ENCODE measurements around the gene SUSD3.

SUSD3 gene

DNA sequence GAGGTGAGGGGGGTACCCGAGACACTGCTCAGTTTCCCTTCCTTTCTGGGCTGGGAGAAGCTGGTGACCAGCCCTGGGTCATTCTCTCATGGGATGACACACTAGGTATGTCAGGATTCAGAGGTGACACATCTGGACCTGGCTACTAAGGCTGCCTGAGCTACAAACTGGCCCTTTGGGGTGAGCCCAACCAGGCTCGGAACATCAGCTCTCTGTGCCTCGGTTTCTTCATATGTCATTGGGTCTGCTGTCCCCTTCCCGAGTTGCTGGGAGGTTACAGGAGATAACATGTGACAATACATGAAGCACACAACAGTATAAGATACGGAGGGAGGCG is 49.3 kb downstream of the SUSD3 start:
- no peak for DNase-seq (ENCODE audit: low read depth in 1 of 2, low spot score in 1 of 2)
- no peaks in the 10 kb centered on the region for H3K27me3 ChIP-seq (ENCODE audit: insufficient read depth, poor library complexity, severe bottlenecking)
- H3K27ac ChIP-seq (replicated peaks): no peak overlapping the region
- no peak overlapping the region for H3K4me3 ChIP-seq (replicated peaks; ENCODE audit: insufficient read depth, low read length)
- TF ChIP-seq, protein P1, sequence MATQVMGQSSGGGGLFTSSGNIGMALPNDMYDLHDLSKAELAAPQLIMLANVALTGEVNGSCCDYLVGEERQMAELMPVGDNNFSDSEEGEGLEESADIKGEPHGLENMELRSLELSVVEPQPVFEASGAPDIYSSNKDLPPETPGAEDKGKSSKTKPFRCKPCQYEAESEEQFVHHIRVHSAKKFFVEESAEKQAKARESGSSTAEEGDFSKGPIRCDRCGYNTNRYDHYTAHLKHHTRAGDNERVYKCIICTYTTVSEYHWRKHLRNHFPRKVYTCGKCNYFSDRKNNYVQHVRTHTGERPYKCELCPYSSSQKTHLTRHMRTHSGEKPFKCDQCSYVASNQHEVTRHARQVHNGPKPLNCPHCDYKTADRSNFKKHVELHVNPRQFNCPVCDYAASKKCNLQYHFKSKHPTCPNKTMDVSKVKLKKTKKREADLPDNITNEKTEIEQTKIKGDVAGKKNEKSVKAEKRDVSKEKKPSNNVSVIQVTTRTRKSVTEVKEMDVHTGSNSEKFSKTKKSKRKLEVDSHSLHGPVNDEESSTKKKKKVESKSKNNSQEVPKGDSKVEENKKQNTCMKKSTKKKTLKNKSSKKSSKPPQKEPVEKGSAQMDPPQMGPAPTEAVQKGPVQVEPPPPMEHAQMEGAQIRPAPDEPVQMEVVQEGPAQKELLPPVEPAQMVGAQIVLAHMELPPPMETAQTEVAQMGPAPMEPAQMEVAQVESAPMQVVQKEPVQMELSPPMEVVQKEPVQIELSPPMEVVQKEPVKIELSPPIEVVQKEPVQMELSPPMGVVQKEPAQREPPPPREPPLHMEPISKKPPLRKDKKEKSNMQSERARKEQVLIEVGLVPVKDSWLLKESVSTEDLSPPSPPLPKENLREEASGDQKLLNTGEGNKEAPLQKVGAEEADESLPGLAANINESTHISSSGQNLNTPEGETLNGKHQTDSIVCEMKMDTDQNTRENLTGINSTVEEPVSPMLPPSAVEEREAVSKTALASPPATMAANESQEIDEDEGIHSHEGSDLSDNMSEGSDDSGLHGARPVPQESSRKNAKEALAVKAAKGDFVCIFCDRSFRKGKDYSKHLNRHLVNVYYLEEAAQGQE (IDR thresholded peaks at IDR 0.05; ENCODE audit: insufficient replicate concordance, low read depth): no peak
- TF ChIP-seq SPI1 (IDR thresholded peaks at IDR 0.05; ENCODE audit: borderline replicate concordance, low read depth): no peak
- TF ChIP-seq, protein P2, sequence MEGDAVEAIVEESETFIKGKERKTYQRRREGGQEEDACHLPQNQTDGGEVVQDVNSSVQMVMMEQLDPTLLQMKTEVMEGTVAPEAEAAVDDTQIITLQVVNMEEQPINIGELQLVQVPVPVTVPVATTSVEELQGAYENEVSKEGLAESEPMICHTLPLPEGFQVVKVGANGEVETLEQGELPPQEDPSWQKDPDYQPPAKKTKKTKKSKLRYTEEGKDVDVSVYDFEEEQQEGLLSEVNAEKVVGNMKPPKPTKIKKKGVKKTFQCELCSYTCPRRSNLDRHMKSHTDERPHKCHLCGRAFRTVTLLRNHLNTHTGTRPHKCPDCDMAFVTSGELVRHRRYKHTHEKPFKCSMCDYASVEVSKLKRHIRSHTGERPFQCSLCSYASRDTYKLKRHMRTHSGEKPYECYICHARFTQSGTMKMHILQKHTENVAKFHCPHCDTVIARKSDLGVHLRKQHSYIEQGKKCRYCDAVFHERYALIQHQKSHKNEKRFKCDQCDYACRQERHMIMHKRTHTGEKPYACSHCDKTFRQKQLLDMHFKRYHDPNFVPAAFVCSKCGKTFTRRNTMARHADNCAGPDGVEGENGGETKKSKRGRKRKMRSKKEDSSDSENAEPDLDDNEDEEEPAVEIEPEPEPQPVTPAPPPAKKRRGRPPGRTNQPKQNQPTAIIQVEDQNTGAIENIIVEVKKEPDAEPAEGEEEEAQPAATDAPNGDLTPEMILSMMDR (IDR thresholded peaks at IDR 0.05; ENCODE audit: insufficient read depth, low read length): no peak
- TF ChIP-seq GABPA (IDR thresholded peaks at IDR 0.05; ENCODE audit: low read depth): no peak
- no peak for TF ChIP-seq POLR2AphosphoS5 (IDR thresholded peaks at IDR 0.05; ENCODE audit: low read depth)

DNA sequence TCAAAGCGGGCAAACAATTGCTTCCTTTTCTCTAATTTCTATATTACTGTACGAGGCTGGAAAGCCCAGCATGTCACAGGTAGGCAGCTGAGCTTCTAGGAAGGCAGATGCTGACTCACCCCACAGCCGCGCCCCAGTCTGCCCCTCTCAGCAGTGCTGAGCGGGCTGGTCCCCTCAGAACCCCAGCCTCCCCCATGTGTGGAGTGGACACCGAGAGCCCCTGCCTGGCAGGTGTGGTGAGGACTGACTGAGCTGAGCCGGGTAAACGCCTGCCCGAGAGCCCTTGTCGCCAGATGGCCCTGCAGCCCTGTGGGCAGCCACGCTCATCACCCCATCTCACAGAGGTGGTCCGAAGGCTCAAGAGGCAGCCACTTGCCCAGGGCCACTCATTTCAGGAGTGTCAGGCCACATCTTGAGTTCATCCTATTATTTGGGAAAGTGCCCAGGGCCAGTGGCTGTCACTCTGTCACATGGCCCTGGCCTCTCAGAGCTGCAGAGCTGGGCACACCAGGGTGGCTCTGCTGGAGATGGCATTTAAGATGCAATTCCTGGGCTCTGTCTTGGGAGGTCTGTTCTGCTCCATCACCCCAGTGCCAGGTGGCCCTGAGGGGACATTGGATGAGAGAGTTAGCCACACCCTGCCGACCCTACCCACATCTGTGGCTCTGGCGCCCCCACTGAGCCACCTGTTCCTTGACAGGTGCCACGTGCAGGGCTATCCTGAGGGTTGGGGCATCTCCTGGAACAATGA is 50.0 kb downstream of the SUSD3 start:
- H3K27ac ChIP-seq (replicated peaks): no peak overlapping the region
- no peak overlapping the region for H3K4me3 ChIP-seq (replicated peaks; ENCODE audit: insufficient read depth, low read length)
- DNase-seq (ENCODE audit: low read depth in 1 of 2, low spot score in 1 of 2): no peak
- no peaks in the 10 kb centered on the region for H3K27me3 ChIP-seq (ENCODE audit: insufficient read depth, poor library complexity, severe bottlenecking)
- TF ChIP-seq GABPA (IDR thresholded peaks at IDR 0.05; ENCODE audit: low read depth) (no peak), SPI1 (IDR thresholded peaks at IDR 0.05; ENCODE audit: borderline replicate concordance, low read depth) (no peak), POLR2AphosphoS5 (IDR thresholded peaks at IDR 0.05; ENCODE audit: low read depth) (no peak)
- TF ChIP-seq, protein P1 (IDR thresholded peaks at IDR 0.05; ENCODE audit: insufficient replicate concordance, low read depth): no peak
- TF ChIP-seq, protein P2 (IDR thresholded peaks at IDR 0.05; ENCODE audit: insufficient read depth, low read length): no peak

- TF ChIP-seq, protein P1 (IDR thresholded peaks at IDR 0.05; ENCODE audit: insufficient replicate concordance, low read depth): no peak
- no peak for TF ChIP-seq SPI1 (IDR thresholded peaks at IDR 0.05; ENCODE audit: borderline replicate concordance, low read depth)
- TF ChIP-seq, protein P2 (IDR thresholded peaks at IDR 0.05; ENCODE audit: insufficient read depth, low read length): no peak
- no peak for TF ChIP-seq GABPA (IDR thresholded peaks at IDR 0.05; ENCODE audit: low read depth)
- no peak for TF ChIP-seq POLR2AphosphoS5 (IDR thresholded peaks at IDR 0.05; ENCODE audit: low read depth)
- Histone ChIP-seq H3K4me3 (replicated peaks; ENCODE audit: insufficient read depth, low read length) (no peak overlapping the region), H3K27ac (replicated peaks) (peak overlapping the region; percentile 81), H3K27me3 (ENCODE audit: insufficient read depth, poor library complexity, severe bottlenecking) (no peaks in the 10 kb centered on the region)
- no peak for DNase-seq (ENCODE audit: low read depth in 1 of 2, low spot score in 1 of 2)
Observed at GRCh38 chr9:93110311-93110855, 51.9 kb downstream of the SUSD3 start.

All from HL-60 (cell line).